ENCODE data around the gene PICK1.
A peak's percentile ranks its signal among the peaks of the same experiment; 100 is the strongest.

DNA sequence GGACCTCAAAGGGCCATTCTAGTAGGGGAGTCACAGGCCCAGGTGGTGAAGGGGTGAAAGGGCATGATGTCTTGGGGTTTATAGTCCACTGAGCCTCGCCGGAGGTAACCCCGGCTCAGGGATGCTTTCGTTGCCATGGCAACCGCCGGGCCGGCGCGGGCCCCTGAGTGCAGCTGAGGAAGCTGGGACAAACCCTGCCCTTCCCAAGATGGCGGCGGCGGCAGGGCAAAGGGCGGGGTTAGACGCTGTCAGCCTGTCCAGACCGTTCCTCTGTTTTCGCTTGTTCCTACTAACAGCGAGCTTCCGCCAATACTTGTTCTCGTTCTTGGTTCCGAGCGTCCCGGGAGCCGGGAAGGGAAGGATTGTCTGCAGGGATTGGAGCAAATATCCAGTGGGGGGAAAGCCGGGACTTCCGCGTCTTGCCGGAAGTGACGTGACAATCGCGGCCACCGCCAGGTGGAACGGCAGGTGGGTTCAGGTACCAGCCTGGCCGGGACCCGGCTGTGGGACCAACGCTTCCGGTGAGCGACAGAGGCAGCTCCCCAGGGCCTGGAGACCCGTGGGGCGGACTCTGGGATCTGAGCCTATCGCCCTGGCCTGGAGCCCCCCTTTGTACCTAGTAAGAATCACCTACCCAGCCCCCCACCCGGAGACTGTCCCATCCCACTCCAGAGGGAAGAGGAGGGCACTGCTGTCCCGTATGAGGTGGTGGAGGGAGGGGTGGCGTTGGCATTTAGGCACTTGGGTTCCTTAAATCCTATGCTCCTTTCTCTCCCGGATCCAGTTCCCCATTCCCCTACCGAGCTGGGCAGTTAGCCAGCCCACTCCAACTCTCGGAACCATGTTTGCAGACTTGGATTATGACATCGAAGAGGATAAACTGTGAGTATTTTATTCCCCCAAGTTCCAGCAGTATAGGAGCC, at the start of gene PICK1:
- TF ChIP-seq EZH2 (IDR thresholded peaks at IDR 0.05; ENCODE audit: borderline replicate concordance, low read depth, low read length, severe bottlenecking) (peak; percentile 41), POLR2AphosphoS5 (IDR thresholded peaks at IDR 0.05; ENCODE audit: insufficient read depth, low read depth, low read length) (peak; percentile 56)
